HG03565 (cell line): Measurements from ENCODE around the gene E2F3.

Experiments used
- ATAC-seq: cut with Tn5 transposase; IDR thresholded peaks from one replicate; pipeline ENCODE4 v1.9.1; 2021; ENCODE audit warnings: mild to moderate bottlenecking, moderate library complexity; ENCODE audit not compliant: unreplicated experiment

The E2F3 gene

DNA sequence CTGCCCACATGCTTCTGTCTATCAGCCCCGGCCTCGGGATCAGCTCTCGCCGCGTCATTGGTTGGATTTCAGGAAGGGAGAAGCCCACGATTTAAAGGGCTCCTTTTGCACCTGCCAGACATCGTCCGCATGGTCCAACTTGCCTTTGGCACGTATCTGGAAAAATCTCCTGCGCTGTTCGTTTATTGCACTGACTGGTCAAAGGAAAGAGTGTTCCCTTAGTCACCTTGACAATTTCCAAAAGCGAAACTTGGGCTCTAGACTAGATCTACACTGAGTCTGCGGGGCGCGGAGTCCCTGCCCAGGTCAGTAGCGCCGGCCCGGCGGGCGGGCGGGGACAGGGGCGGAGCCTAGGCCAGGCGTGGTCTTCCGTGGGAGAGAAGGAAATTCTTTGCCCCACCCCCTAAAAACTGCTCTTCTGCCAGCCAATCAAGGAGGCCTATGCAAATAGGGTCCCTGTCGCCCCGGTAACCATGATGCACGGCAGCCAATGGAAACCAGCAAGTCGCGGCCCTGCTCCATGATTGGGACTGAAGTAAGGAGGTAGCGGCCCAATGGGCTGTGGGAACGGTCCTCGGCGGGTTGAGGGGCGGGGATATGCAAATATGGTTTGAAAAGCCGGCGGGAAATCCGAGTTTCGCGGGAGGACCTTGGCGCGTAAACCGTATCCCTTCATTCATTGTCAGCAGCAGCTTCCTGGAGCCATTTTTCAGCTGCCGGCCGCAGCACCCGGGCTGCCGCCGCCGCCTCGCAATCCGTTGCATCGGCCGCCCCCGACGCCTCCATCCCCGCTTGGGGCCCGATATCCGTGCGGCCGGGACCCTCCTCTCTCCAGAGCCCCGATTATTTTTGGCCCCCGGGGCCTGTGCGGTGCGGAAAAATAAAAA is at the start of gene E2F3:
E2F3 (plus strand) TSS at position 675 of the 887 bp plus-strand sequence. CDS start 354 bp downstream, outside the sequence.
- ATAC-seq: peak; percentile 81

DNA sequence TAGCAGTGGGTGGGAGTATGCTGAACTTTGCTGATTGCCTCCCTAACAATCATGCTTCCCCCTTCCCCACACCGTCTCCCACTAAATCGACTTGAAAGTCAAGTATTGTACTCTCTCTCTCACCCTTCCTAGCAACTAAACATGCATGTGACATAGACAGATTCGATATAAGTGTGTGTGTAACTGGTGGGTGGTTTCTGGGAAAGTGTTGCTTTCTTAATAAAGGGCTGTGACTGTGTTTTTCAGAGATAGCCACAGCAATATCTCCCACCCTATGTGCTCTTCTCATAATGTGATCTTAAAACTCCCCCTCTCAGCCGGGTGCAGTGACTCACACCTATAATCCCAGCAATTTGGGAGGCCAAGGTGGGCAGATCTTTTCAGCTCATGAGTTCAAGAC is 49.3 kb upstream of the E2F3 start:
- no peak for ATAC-seq

DNA sequence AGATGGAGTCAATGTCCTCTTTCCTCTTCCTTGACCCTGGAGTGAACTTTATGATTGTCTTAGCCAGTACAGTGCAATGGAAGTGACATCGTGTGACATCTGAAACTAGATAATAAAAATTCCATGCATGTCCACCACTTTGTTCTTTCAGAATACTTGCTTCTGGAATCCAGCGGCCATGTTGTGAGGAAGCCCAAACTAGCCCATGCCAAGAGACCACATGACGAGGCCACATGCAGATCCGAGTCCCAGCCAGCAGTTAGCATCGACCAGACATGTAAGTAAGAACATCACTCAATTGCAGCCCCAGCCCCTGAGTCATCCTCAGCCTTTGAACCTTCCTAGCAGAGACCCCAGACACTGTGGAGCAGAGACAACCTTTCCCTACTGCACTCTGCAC is 48.5 kb upstream of the E2F3 start:
- ATAC-seq: no peak

GRCh38 chr6:20354366-20354765 is 47.3 kb upstream of the E2F3 start:
- no peak for ATAC-seq

- no peak for ATAC-seq
These were observed 41.1 kb upstream of the E2F3 start for GRCh38 chr6:20360471-20361119.

DNA sequence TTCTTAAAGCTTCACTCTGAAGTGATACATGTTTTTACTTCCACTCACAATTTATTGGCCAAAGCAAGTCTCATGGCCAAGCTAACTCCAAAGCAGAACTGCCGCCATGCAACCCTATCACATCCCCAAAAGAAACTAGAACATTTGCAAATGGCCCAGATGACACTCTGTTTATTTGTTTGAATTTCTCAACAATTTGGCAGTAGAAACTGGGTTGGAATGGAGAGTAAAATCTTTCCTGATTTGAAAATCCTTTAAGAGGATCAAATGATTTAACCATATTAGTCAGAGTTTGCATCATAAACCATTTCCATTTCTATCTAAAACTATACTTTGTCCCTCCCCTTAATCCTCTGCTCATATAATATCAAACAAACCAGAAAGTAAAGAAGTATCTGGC is 39.1 kb upstream of the E2F3 start:
- no peak for ATAC-seq

DNA sequence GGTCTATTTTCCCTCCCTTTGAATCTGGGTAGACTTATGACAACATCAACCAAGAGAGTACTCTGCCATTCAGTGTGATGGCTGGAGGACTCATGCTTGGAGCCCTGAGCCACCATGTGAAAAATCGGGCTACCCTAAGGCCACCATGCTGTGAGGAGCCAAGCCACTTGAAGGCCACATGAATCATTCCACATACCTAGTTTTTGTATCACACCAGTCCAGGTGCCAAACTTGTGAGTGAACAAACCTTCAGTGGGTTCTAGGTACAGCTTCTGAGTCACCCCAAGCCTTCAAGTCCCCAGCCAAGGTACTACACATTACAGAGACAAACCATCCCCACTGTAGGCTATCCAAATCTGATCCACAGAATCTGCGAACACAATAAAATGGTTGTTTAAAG is 37.4 kb upstream of the E2F3 start:
- ATAC-seq: no peak

DNA sequence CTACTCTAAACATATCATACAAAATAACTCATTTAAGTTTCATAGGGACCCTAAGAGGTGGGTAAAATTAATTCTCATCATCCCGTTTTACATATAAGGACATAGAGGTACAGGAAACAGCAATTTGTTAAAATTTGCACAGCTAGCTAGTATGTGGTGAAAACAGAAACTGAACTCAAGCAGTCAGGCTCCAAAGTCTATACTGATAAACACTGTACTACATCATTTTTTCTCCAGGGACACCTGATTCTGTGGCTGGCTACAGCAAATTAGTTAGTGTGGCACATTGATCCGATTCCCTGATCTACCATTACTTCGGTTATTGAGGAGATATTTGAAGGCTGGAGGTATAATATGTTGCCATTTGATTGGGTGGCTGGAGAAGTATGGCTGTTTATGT is 36.2 kb upstream of the E2F3 start:
- ATAC-seq: peak; percentile 57

DNA sequence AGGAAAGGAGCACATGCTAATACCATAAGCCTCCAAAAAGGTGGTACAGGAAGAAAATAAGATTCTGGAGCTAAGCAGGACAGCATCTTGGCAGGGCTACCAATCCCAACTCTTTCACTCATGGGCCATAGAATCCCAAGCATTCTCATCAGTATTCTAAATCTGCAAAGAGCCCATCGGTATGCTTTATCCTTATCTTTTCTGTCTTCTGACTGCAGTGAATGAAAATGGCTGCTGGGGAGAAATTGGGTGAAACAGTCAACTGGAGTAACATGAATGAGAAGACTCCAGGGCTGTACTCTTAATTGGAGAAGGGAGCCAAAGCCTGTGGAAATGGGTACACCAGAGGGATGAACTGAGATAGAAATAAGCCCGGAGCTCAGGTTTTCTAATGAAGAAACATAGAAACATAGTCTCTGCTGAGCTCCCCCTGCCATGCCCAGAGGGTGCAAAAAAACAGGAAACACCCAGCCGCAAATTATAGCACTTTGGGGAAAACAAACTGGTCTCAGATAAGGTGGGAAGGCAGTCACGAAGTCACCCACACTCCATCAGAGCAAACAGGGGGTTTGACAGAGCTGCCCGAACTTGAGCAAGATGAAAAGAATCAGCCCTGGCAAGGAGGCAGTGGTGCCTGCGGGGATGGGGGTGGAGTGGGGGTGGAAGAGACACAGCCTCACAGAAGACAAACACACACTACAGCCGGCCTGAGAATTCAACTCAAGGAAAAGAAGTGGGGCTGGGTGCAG is 35.4 kb upstream of the E2F3 start:
- ATAC-seq: no peak

- ATAC-seq: no peak
These were observed 33.8 kb upstream of the E2F3 start for GRCh38 chr6:20367743-20368485.

- no peak for ATAC-seq
These were observed 31.3 kb upstream of the E2F3 start for GRCh38 chr6:20370393-20370792.

- ATAC-seq: no peak
These were observed 30.9 kb upstream of the E2F3 start for GRCh38 chr6:20370801-20371200.

GRCh38 chr6:20375436-20375835 is 26.2 kb upstream of the E2F3 start:
- no peak for ATAC-seq

GRCh38 chr6:20377623-20378265 is 23.9 kb upstream of the E2F3 start:
- ATAC-seq: no peak

- ATAC-seq: no peak
These were observed 22.4 kb upstream of the E2F3 start for GRCh38 chr6:20379231-20379630.

DNA sequence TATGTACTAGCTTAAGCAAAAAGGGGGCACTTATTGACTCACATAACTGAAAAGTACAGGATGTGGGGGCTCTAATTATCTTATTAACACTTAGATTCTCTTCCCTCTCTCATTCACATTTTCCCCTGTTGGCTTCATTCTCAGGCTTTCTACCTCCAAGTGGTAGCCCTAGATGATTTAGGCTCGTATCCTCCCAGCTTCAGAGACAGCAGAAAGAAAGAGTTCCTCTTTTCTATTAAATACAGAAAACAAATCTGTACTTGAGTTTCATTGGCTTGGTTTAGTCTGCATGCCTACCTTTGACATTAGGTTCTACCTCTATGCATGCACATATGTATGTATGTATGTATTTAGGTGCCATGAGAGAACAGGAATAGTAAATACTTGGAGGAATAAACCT is 15.5 kb upstream of the E2F3 start:
- no peak for ATAC-seq

DNA sequence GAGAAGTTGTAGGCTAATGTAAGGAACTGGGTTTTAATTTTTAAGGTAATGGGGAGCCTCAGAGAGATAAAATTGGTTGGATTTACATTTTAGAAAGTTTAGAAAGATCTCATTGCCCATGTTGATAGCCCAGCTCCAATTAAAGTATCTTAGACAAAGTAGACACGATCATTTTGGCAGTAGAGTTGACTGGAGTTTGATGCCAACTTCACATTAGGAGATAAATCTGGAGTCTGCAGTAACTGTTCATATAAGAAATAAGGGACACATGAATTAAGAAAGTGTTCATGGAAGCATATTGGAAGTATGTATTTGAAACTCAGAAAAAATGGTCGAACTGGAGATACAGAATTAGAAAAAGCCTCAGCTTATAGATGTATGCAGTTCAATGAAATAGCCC is 12.6 kb upstream of the E2F3 start:
- no peak for ATAC-seq

GRCh38 chr6:20393297-20393696 is 8.4 kb upstream of the E2F3 start:
- ATAC-seq: no peak

DNA sequence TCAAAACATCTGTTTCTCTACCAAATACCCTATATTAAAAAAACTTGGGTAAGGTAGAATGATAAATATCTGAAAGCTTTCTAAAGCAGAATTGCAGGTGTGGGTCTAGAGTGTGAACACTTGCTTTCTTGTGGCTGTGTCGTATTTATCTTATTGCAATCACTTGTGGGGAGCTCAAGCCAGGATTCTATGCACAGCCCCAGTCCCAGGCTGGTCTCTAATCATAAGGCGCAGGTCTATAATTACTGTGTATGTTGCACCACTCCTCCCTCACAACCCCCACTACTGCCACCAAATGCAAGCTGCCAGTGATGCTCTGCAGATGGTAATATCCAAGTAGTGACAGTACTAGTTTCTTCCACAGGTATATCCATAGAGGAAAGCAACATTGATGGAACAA is 2.2 kb upstream of the E2F3 start:
- no peak for ATAC-seq

- ATAC-seq: no peak
These were observed 1.0 kb upstream of the E2F3 start for GRCh38 chr6:20400456-20401204.
